ENCODE measurements around the gene MEA1.

MEA1 gene

GRCh38 chr6:43029120-43029519 is 15.4 kb upstream of the MEA1 start:
- TF ChIP-seq PAX5 (IDR thresholded peaks at IDR 0.05; ENCODE audit: insufficient read depth, low read length, severe bottlenecking) (no peak), POLR2A (IDR thresholded peaks at IDR 0.05; ENCODE audit: low read depth, low read length) (no peak), POU2F2 (IDR thresholded peaks at IDR 0.05; ENCODE audit: low read depth, low read length) (no peak), SPI1 (IDR thresholded peaks at IDR 0.05; ENCODE audit: low read depth, low read length) (no peak)
- FAIRE-seq, result no peak
- DNase-seq (ENCODE audit: insufficient read length, low spot score), result no peak

- no peak for DNase-seq (ENCODE audit: insufficient read length, low spot score)
- FAIRE-seq, result no peak
- TF ChIP-seq PAX5 (IDR thresholded peaks at IDR 0.05; ENCODE audit: insufficient read depth, low read length, severe bottlenecking), result no peak
Observed at GRCh38 chr6:43026365-43026764, 12.6 kb upstream of the MEA1 start.

DNA sequence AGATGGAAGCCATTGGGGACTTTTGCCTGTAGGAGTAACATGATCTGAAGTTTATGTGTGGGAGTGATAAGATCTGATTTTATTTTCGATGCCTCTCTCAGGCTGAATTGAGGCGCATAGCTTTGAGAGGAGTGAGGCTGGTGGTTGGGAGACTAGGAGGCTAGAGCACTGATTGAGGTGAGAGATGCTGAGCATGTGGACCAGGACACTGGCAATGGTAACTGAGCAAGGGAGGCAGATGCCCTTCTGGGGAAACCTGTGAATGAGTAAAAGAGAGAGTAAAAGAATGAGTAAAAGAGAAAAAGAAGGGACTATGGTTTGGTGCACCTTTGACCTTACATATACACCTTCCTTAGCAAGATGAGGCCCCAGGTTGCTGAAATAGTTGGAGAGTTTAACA is 10.7 kb upstream of the MEA1 start:
- FAIRE-seq (no peak), DNase-seq (ENCODE audit: insufficient read length, low spot score) (no peak)

DNA sequence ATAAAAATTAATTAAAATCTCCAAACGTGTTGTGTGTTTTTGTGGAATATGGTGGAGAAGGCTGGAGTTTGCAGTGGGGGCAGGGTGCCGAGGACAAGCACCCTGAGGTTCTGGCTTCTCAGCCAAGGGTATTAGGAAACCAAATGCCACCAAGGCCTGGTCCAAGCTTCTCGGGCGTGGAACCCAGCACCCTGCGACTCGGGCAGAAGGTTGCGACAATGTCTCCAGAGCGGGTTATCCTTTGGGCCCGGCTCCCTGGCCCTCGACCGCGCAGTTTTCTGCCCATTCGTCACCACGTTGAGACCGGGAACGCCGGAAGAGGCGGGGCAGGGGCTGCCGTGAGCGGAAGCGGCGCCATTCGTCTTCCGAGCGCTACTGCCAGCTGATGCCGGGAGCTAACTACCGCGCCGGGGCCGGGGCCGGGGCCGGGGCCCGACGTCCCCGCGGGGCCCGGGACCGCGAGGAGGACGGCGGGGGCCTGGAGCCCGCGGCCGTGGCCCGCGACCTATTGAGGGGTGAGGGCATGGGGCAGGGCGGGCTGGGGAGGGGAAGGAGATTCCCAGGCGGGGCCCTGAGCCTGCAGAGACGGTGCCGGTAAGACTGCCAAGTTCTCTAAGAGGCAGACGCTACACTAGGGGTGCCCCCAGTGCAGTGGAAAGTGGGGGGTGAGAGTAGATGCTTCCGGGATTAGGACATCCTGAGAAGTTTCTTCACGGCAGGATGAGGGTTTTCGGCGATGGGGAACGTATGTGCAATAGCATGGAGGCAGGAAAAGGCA is 7.7 kb upstream of the MEA1 start, which contains the start of gene RRP36:
Gene RRP36 (plus strand): TSS at position 354 of the 778 bp plus-strand sequence. CDS start 32 bp downstream, at position 386.
- FAIRE-seq, result peak; percentile 87

More for the DNA sequence above, 10.7 kb upstream of the MEA1 start:
- TF ChIP-seq POLR2AphosphoS5 (IDR thresholded peaks at IDR 0.05; ENCODE audit: low read depth, low read length) (no peak), SPI1 (IDR thresholded peaks at IDR 0.05; ENCODE audit: low read depth, low read length) (no peak), PAX5 (IDR thresholded peaks at IDR 0.05; ENCODE audit: insufficient read depth, low read length, severe bottlenecking) (no peak), POU2F2 (IDR thresholded peaks at IDR 0.05; ENCODE audit: low read depth, low read length) (no peak), POLR2A (IDR thresholded peaks at IDR 0.05; ENCODE audit: low read depth, low read length) (no peak), TAF1 (IDR thresholded peaks at IDR 0.05; ENCODE audit: low read depth, low read length) (no peak)

DNA sequence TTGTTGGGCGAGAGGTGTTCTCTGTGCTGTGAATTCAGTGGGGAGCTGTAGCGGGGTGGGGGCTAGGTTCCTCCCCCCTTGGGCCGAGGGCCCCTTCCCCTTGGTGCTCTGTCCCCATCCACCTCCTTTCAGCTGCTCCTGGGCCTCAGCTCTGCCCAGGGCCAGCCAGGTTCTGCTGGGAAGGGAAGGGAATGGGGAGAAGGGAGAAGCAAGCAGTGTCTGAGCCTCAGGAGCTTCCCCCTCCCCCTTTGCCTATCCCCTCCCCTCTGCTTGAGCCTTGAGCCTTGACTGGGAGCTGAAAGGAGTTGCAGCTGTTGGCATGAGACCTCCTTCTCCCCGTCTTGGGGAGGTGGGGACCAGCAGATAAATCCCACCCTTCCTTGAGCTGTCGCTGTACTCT is 7.1 kb upstream of the MEA1 start:
- no peak for FAIRE-seq
- TF ChIP-seq POLR2AphosphoS5 (IDR thresholded peaks at IDR 0.05; ENCODE audit: low read depth, low read length) (no peak), PAX5 (IDR thresholded peaks at IDR 0.05; ENCODE audit: insufficient read depth, low read length, severe bottlenecking) (no peak), POU2F2 (IDR thresholded peaks at IDR 0.05; ENCODE audit: low read depth, low read length) (no peak), TAF1 (IDR thresholded peaks at IDR 0.05; ENCODE audit: low read depth, low read length) (no peak)
- DNase-seq (ENCODE audit: insufficient read length, low spot score), result no peak

More for the DNA sequence above, 7.7 kb upstream of the MEA1 start, which contains the start of gene RRP36:
- peak; percentile 85 for DNase-seq (ENCODE audit: insufficient read length, low spot score)
- TF ChIP-seq POLR2AphosphoS5 (IDR thresholded peaks at IDR 0.05; ENCODE audit: low read depth, low read length), result peak; percentile 71
- no peak for TF ChIP-seq PAX5 (IDR thresholded peaks at IDR 0.05; ENCODE audit: insufficient read depth, low read length, severe bottlenecking)
- peak; percentile 83 for TF ChIP-seq POLR2A (IDR thresholded peaks at IDR 0.05; ENCODE audit: low read depth, low read length)
- peak; percentile 41; the same call in 1 of the 2 replicates for TF ChIP-seq TAF1 (IDR thresholded peaks at IDR 0.05; ENCODE audit: low read depth, low read length)
- no peak for TF ChIP-seq POU2F2 (IDR thresholded peaks at IDR 0.05; ENCODE audit: low read depth, low read length)
- 0 out of 2 replicates have a peak, but pooled peaks have one; percentile 12 for TF ChIP-seq SPI1 (IDR thresholded peaks at IDR 0.05; ENCODE audit: low read depth, low read length)

- no peak for TF ChIP-seq TAF1 (IDR thresholded peaks at IDR 0.05; ENCODE audit: low read depth, low read length)
- TF ChIP-seq POLR2A (IDR thresholded peaks at IDR 0.05; ENCODE audit: low read depth, low read length), result no peak
- TF ChIP-seq POU2F2 (IDR thresholded peaks at IDR 0.05; ENCODE audit: low read depth, low read length), result no peak
- TF ChIP-seq POLR2AphosphoS5 (IDR thresholded peaks at IDR 0.05; ENCODE audit: low read depth, low read length), result no peak
- no peak for TF ChIP-seq PAX5 (IDR thresholded peaks at IDR 0.05; ENCODE audit: insufficient read depth, low read length, severe bottlenecking)
- no peak for TF ChIP-seq SPI1 (IDR thresholded peaks at IDR 0.05; ENCODE audit: low read depth, low read length)
- FAIRE-seq, result no peak
- DNase-seq (ENCODE audit: insufficient read length, low spot score), result no peak
Observed at GRCh38 chr6:43020052-43020705, 6.4 kb upstream of the MEA1 start.

GRCh38 chr6:43019152-43019551 is 5.4 kb upstream of the MEA1 start:
- DNase-seq (ENCODE audit: insufficient read length, low spot score) (no peak), FAIRE-seq (no peak)
- TF ChIP-seq PAX5 (IDR thresholded peaks at IDR 0.05; ENCODE audit: insufficient read depth, low read length, severe bottlenecking) (no peak), TAF1 (IDR thresholded peaks at IDR 0.05; ENCODE audit: low read depth, low read length) (no peak), POLR2A (IDR thresholded peaks at IDR 0.05; ENCODE audit: low read depth, low read length) (no peak), POLR2AphosphoS5 (IDR thresholded peaks at IDR 0.05; ENCODE audit: low read depth, low read length) (no peak), SPI1 (IDR thresholded peaks at IDR 0.05; ENCODE audit: low read depth, low read length) (no peak), POU2F2 (IDR thresholded peaks at IDR 0.05; ENCODE audit: low read depth, low read length) (no peak)

DNA sequence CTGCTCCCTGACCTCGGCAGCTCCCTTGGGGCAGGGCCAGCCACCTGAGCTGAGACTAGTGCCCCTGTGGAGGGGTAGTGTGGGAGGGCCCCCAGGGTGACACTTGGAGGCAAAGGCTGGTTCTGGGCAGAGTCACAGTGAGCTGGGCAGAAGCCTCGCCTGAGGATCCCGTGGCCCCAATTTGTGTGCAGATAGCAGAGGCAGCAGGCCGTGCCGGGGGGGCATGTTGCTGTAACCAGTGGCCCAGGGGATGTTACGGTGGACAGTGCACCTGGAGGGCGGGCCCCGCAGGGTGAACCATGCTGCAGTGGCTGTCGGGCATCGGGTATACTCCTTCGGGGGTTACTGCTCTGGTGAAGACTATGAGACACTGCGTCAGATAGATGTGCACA is 3.2 kb upstream of the MEA1 start:
- FAIRE-seq (no peak), DNase-seq (ENCODE audit: insufficient read length, low spot score) (no peak)
- TF ChIP-seq PAX5 (IDR thresholded peaks at IDR 0.05; ENCODE audit: insufficient read depth, low read length, severe bottlenecking), result no peak

GRCh38 chr6:43016176-43016942 is 2.6 kb upstream of the MEA1 start:
- TF ChIP-seq TAF1 (IDR thresholded peaks at IDR 0.05; ENCODE audit: low read depth, low read length) (no peak), PAX5 (IDR thresholded peaks at IDR 0.05; ENCODE audit: insufficient read depth, low read length, severe bottlenecking) (no peak), SPI1 (IDR thresholded peaks at IDR 0.05; ENCODE audit: low read depth, low read length) (no peak), POU2F2 (IDR thresholded peaks at IDR 0.05; ENCODE audit: low read depth, low read length) (no peak), POLR2A (IDR thresholded peaks at IDR 0.05; ENCODE audit: low read depth, low read length) (no peak), POLR2AphosphoS5 (IDR thresholded peaks at IDR 0.05; ENCODE audit: low read depth, low read length) (no peak)
- FAIRE-seq (no peak), DNase-seq (ENCODE audit: insufficient read length, low spot score) (no peak)
